ENCODE data around the gene TMEM156.

- TF ChIP-seq CTCF (IDR thresholded peaks at IDR 0.05) (no peak), POLR2A (IDR thresholded peaks at IDR 0.05) (no peak)
These were observed 52.5 kb downstream of the TMEM156 start for GRCh38 chr4:38979511-38980230.
